GM20431 (cell line): ENCODE data around the gene AADAC.
"Not testable (repeated sequence)": the region's sequence is repeated elsewhere in the genome, so short reads cannot be mapped to it uniquely, and the experiment has no call there.

Experiments
- in situ Hi-C: fragments of 300-500 bp; cut with MseI, MboI; formaldehyde crosslinking; loops from one replicate; pipeline ENCODE4 v1.15.0; 2020; ENCODE audit warnings: low sequenced_read_pairs; ENCODE audit not compliant: unreplicated experiment

The AADAC gene

GRCh38 chr3:151796105-151796680, 17.7 kb upstream of the AADAC start:
- in situ Hi-C loops, result no loop called here

- in situ Hi-C loops, result no loop called here
Measured at GRCh38 chr3:151798466-151798865, 15.4 kb upstream of the AADAC start.

GRCh38 chr3:151800431-151800830, 13.5 kb upstream of the AADAC start:
- in situ Hi-C loops, result no loop called here

- in situ Hi-C loops, result no loop called here
Measured at GRCh38 chr3:151804267-151804666, 9.6 kb upstream of the AADAC start.

- in situ Hi-C loops, result no loop called here
Measured at GRCh38 chr3:151806838-151807237, 7.1 kb upstream of the AADAC start.

- in situ Hi-C loops, result not testable (repeated sequence)
Measured at GRCh38 chr3:151808926-151809325, 5.0 kb upstream of the AADAC start.

- in situ Hi-C loops, result no loop called here
Measured at GRCh38 chr3:151811474-151811873, 2.4 kb upstream of the AADAC start.

GRCh38 chr3:151814588-151814987, 672 bp downstream of the AADAC start:
- in situ Hi-C loops, result no loop called here

- in situ Hi-C loops, result no loop called here
Measured at GRCh38 chr3:151816091-151816604, 2.2 kb downstream of the AADAC start.

GRCh38 chr3:151817473-151817872, 3.6 kb downstream of the AADAC start:
- in situ Hi-C loops, result no loop called here

- in situ Hi-C loops, result no loop called here
Measured at GRCh38 chr3:151818361-151818760, 4.4 kb downstream of the AADAC start.

GRCh38 chr3:151819910-151820309, 6.0 kb downstream of the AADAC start:
- in situ Hi-C loops, result no loop called here

GRCh38 chr3:151827816-151828215, 13.9 kb downstream of the AADAC start:
- in situ Hi-C loops, result loop anchor here (25.0 kb wide), 1 partner anchor 391 kb away; no protein-coding TSS in a partner anchor

- in situ Hi-C loops, result loop anchor here (25.0 kb wide), 1 partner anchor 399 kb away; no protein-coding TSS in a partner anchor
Measured at GRCh38 chr3:151835751-151836525, 22.0 kb downstream of the AADAC start.

GRCh38 chr3:151837057-151837456, 23.1 kb downstream of the AADAC start:
- in situ Hi-C loops, result loop anchor here (25.0 kb wide), 1 partner anchor 400 kb away; no protein-coding TSS in a partner anchor

GRCh38 chr3:151838574-151839312, 24.8 kb downstream of the AADAC start:
- in situ Hi-C loops, result loop anchor here (25.0 kb wide), 1 partner anchor 401 kb away; no protein-coding TSS in a partner anchor

- in situ Hi-C loops, result loop anchor here (25.0 kb wide), 1 partner anchor 402 kb away; no protein-coding TSS in a partner anchor
Measured at GRCh38 chr3:151839313-151839631, 25.4 kb downstream of the AADAC start.

GRCh38 chr3:151841801-151842200, 27.9 kb downstream of the AADAC start:
- in situ Hi-C loops, result loop anchor here (25.0 kb wide), 1 partner anchor 404 kb away; no protein-coding TSS in a partner anchor

GRCh38 chr3:151843275-151843674, 29.4 kb downstream of the AADAC start:
- in situ Hi-C loops, result loop anchor here (25.0 kb wide), 1 partner anchor 406 kb away; no protein-coding TSS in a partner anchor

GRCh38 chr3:151845306-151845905, 31.5 kb downstream of the AADAC start:
- in situ Hi-C loops, result loop anchor here (25.0 kb wide), 1 partner anchor 408 kb away; no protein-coding TSS in a partner anchor
